DOHH2 (cell line): ENCODE data around the gene REEP3.

Experiments used
- H3F3A ChIP-seq: fragments of 200-600 bp; sonication (generic), shearing (Covaris generic); 2 replicates; pipeline ENCODE4 v1.6.0; 2016; ENCODE audit warnings: antibody characterized with exemption, mild to moderate bottlenecking; ENCODE audit not compliant: control insufficient read depth, insufficient read depth
- H3K27ac ChIP-seq: fragments of 200-600 bp; sonication (generic); 2 replicates; pipeline ENCODE4 v1.5.1; 2014; ENCODE audit warnings: low read depth, mild to moderate bottlenecking, low read length, moderate library complexity
- H3K27me3 ChIP-seq: fragments of 200-600 bp; sonication (generic); 2 replicates; pipeline ENCODE4 v1.6.1; 2014; ENCODE audit warnings: mild to moderate bottlenecking, low read length, mixed read lengths; ENCODE audit not compliant: control insufficient read depth
- H3K36me3 ChIP-seq: fragments of 200-600 bp; sonication (generic); 2 replicates; pipeline ENCODE4 v1.6.1; 2014; ENCODE audit warnings: mild to moderate bottlenecking, low read length, moderate library complexity, mixed read lengths; ENCODE audit not compliant: control insufficient read depth
- H3K4me1 ChIP-seq: fragments of 200-600 bp; sonication (generic); 2 replicates; pipeline ENCODE4 v1.6.1; 2014; ENCODE audit warnings: mild to moderate bottlenecking, low read length, mixed read lengths; ENCODE audit not compliant: control insufficient read depth
- H3K4me2 ChIP-seq: fragments of 200-600 bp; sonication (generic); 2 replicates; pipeline ENCODE4 v1.6.0; 2014; ENCODE audit warnings: mild to moderate bottlenecking, low read length, moderate library complexity
- H3K4me3 ChIP-seq: fragments of 200-600 bp; sonication (generic); 2 replicates; pipeline ENCODE4 v1.5.1; 2014; ENCODE audit warnings: mild to moderate bottlenecking, low read length, mixed read lengths
- H3K79me2 ChIP-seq: fragments of 200-600 bp; sonication (generic); 2 replicates; pipeline ENCODE4 v1.6.1; 2014; ENCODE audit warnings: mild to moderate bottlenecking, low read length, mixed read lengths; ENCODE audit not compliant: control insufficient read depth
- H3K9me2 ChIP-seq: fragments of 200-600 bp; sonication (generic); replicated peaks from 2 replicates; pipeline ENCODE4 v1.6.1; 2014; ENCODE audit warnings: mild to moderate bottlenecking, low read length, mixed read lengths; ENCODE audit not compliant: control insufficient read depth
- H3K9me3 ChIP-seq: fragments of 200-600 bp; sonication (generic); 2 replicates; pipeline ENCODE4 v1.6.1; 2014; ENCODE audit warnings: antibody characterized with exemption, low read length, mixed read lengths; ENCODE audit not compliant: control insufficient read depth, insufficient read depth
- H4K20me1 ChIP-seq: fragments of 200-600 bp; sonication (generic); 2 replicates; pipeline ENCODE4 v1.6.0; 2014; ENCODE audit warnings: low read depth, mild to moderate bottlenecking, antibody characterized with exemption, low read length, moderate library complexity; ENCODE audit not compliant: control insufficient read depth, insufficient read depth
- CTCF ChIP-seq: fragments of 200-600 bp; sonication (generic); IDR thresholded peaks from one replicate; pipeline ENCODE4 v1.5.1; 2014; ENCODE audit warnings: antibody characterized with exemption, mild to moderate bottlenecking, low read depth, low read length; ENCODE audit not compliant: poor library complexity, severe bottlenecking
- EZH2phosphoT487 ChIP-seq: fragments of 200-600 bp; sonication (generic); IDR thresholded peaks from 2 replicates; pipeline ENCODE4 v1.6.1; 2017; ENCODE audit warnings: borderline replicate concordance, mild to moderate bottlenecking, antibody characterized with exemption, low read length, moderate library complexity, mixed read lengths

REEP3 gene

GRCh38 chr10:63630085-63630930 lies 109.1 kb downstream of the REEP3 start:
- peak overlapping the region; percentile 98 for H3K4me2 ChIP-seq
- H4K20me1 ChIP-seq: peaks cover 3% of the 10 kb centered on the region; the same call in 1 of the 2 replicates
- H3K9me3 ChIP-seq: no peaks in the 10 kb centered on the region
- H3K36me3 ChIP-seq: no peaks in the 10 kb centered on the region
- H3K27ac ChIP-seq: peak overlapping the region; percentile 92
- H3F3A ChIP-seq: peaks cover 24% of the 10 kb centered on the region
- no peaks in the 10 kb centered on the region for H3K9me2 ChIP-seq
- no peaks in the 10 kb centered on the region for H3K79me2 ChIP-seq
- H3K4me3 ChIP-seq: peak overlapping the region; percentile 77
- H3K27me3 ChIP-seq: peaks cover 22% of the 10 kb centered on the region
- TF ChIP-seq CTCF: no peak
- no peak for TF ChIP-seq EZH2phosphoT487
- peaks cover 40% of the 10 kb centered on the region for H3K4me1 ChIP-seq

GRCh38 chr10:63630931-63631680 lies 109.9 kb downstream of the REEP3 start:
- peaks cover 3% of the 10 kb centered on the region; the same call in 1 of the 2 replicates for H4K20me1 ChIP-seq
- peaks cover 22% of the 10 kb centered on the region for H3K27me3 ChIP-seq
- peaks cover 44% of the 10 kb centered on the region for H3K4me1 ChIP-seq
- no peaks in the 10 kb centered on the region for H3K9me3 ChIP-seq
- peak overlapping the region; percentile 98 for H3K4me2 ChIP-seq
- no peaks in the 10 kb centered on the region for H3K79me2 ChIP-seq
- H3K4me3 ChIP-seq: peak overlapping the region; percentile 77
- H3K27ac ChIP-seq: no peak overlapping the region
- peaks cover 24% of the 10 kb centered on the region for H3F3A ChIP-seq
- TF ChIP-seq CTCF: no peak
- TF ChIP-seq EZH2phosphoT487: peak; percentile 59; the same call in 1 of the 2 replicates
- no peaks in the 10 kb centered on the region for H3K36me3 ChIP-seq
- no peaks in the 10 kb centered on the region for H3K9me2 ChIP-seq

DNA sequence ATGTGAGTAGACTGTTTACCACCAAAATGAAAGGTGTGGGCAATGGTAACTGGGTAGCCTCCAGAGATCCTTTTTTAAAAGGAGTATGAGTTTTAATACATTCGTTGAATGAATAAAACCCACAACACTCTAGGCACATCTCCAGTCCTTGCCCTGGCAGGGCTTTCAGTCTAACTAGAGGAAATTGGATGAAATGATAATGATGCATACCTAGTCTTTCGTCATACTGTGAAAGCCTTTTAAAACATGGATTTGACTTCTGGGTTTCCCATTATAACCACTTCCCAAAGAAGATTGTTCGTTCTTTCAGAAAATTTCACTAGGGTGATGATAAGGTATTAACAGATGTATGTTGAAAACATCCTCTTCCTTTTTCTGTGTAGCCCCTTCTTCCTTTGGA lies 110.8 kb downstream of the REEP3 start:
- Histone ChIP-seq H3K27me3 (peaks cover 22% of the 10 kb centered on the region), H3K4me2 (no peak overlapping the region), H3K4me1 (peaks cover 44% of the 10 kb centered on the region), H3K36me3 (no peaks in the 10 kb centered on the region), H3K79me2 (no peaks in the 10 kb centered on the region), H3K27ac (no peak overlapping the region), H3F3A (peaks cover 24% of the 10 kb centered on the region), H3K9me2 (no peaks in the 10 kb centered on the region), H3K4me3 (no peak overlapping the region), H3K9me3 (no peaks in the 10 kb centered on the region), H4K20me1 (peaks cover 3% of the 10 kb centered on the region; the same call in 1 of the 2 replicates)
- TF ChIP-seq CTCF: no peak
